Astrocyte (in vitro differentiated cells and primary cell): Measurements from ENCODE around the gene IL20RA. TPM values are rescaled to one million over a fixed set of nuclear protein-coding genes. Genes with fewer than 3 reads are reported as not detected.
A peak's percentile ranks its signal among the peaks of the same experiment; 100 is the strongest.

Experiments used
- DNase-seq: peaks from one replicate; pipeline ENCODE4 v3.0.0-alpha.2; 2010; ENCODE audit warnings: low read depth
- FAIRE-seq: peaks from 2 replicates; lab custom pipeline; 2011; peaks lifted over from hg19 to GRCh38; lab: Jason Lieb, UNC
- H2AFZ ChIP-seq: 2 replicates; pipeline ENCODE4 v1.6.0; 2012; ENCODE audit warnings: low read depth, low read length, inconsistent platforms
- H3K27ac ChIP-seq: 2 replicates; pipeline ENCODE4 v1.5.1; 2011; ENCODE audit warnings: low read depth, low read length, inconsistent platforms
- H3K27me3 ChIP-seq: 2 replicates; pipeline ENCODE4 v1.6.0; 2011; ENCODE audit warnings: low read length, inconsistent platforms; ENCODE audit not compliant: insufficient read depth
- H3K36me3 ChIP-seq: 2 replicates; pipeline ENCODE4 v1.5.1; 2011; ENCODE audit warnings: low read length, inconsistent platforms; ENCODE audit not compliant: insufficient read depth
- H3K4me1 ChIP-seq: 2 replicates; pipeline ENCODE4 v1.5.1; 2011; ENCODE audit warnings: low read length, inconsistent platforms; ENCODE audit not compliant: insufficient read depth
- H3K4me2 ChIP-seq: 2 replicates; pipeline ENCODE4 v1.6.0; 2012; ENCODE audit warnings: low read length, inconsistent platforms
- H3K4me3 ChIP-seq: 2 replicates; pipeline ENCODE4 v1.5.1; 2011; ENCODE audit warnings: low read depth, mild to moderate bottlenecking, low read length, inconsistent platforms; ENCODE audit not compliant: insufficient read depth
- H3K79me2 ChIP-seq: 2 replicates; pipeline ENCODE4 v1.6.0; 2012; ENCODE audit warnings: mild to moderate bottlenecking, low read length, inconsistent platforms; ENCODE audit not compliant: insufficient read depth
- H3K9ac ChIP-seq: 2 replicates; pipeline ENCODE4 v1.6.0; 2012; ENCODE audit warnings: mild to moderate bottlenecking, low read length, inconsistent platforms
- H3K9me3 ChIP-seq: 2 replicates; pipeline ENCODE4 v1.5.1; 2012; ENCODE audit warnings: low read depth, mild to moderate bottlenecking, low read length, inconsistent platforms; ENCODE audit not compliant: insufficient read depth
- H4K20me1 ChIP-seq: 2 replicates; pipeline ENCODE4 v1.6.0; 2012; ENCODE audit warnings: low read length, inconsistent platforms; ENCODE audit not compliant: insufficient read depth
- H3K27ac Mint-ChIP-seq: one replicate; pipeline ENCODE4 v1.8.0; 2021; ENCODE audit warnings: mild to moderate bottlenecking, mixed read lengths; ENCODE audit not compliant: unreplicated experiment
- H3K27me3 Mint-ChIP-seq: one replicate; pipeline ENCODE4 v1.8.0; 2021; ENCODE audit warnings: low read depth, mixed read lengths; ENCODE audit not compliant: unreplicated experiment
- H3K36me3 Mint-ChIP-seq: one replicate; pipeline ENCODE4 v1.8.0; 2021; ENCODE audit warnings: low read depth, mixed read lengths; ENCODE audit not compliant: unreplicated experiment
- H3K4me1 Mint-ChIP-seq: one replicate; pipeline ENCODE4 v1.8.0; 2021; ENCODE audit warnings: low read depth, mixed read lengths; ENCODE audit not compliant: unreplicated experiment
- H3K4me3 Mint-ChIP-seq: one replicate; pipeline ENCODE4 v1.8.0; 2021; ENCODE audit warnings: mild to moderate bottlenecking, moderate library complexity, mixed read lengths; ENCODE audit not compliant: unreplicated experiment
- H3K9me3 Mint-ChIP-seq: one replicate; pipeline ENCODE4 v1.8.0; 2021; ENCODE audit warnings: mild to moderate bottlenecking, mixed read lengths; ENCODE audit not compliant: unreplicated experiment
- CTCF ChIP-seq: IDR thresholded peaks from 2 replicates; pipeline ENCODE4 v1.5.1; 2011; ENCODE audit warnings: low read depth, mild to moderate bottlenecking, inconsistent platforms, low read length, moderate library complexity; ENCODE audit not compliant: insufficient read depth
- EZH2 ChIP-seq: IDR thresholded peaks from 2 replicates; pipeline ENCODE4 v1.6.1; 2012; ENCODE audit warnings: mild to moderate bottlenecking, low read length, inconsistent platforms; ENCODE audit not compliant: insufficient read depth
- total RNA-seq: library from RNA; stranded (reverse); gene quantifications from 2 replicates; pipeline ENCODE4 v1.2.1, GENCODE V29; 2021

The IL20RA gene
- total RNA-seq, 1 donor from 2014 or later: 0.07 TPM

- H3K36me3 ChIP-seq: no peaks in the 10 kb centered on the region
- H3K9me3 ChIP-seq: no peaks in the 10 kb centered on the region
- H3K27ac ChIP-seq: no peak overlapping the region
- Mint-ChIP-seq H3K36me3 (no peaks in the 10 kb centered on the region), H3K27ac (no peak overlapping the region), H3K4me1 (peaks cover 4% of the 10 kb centered on the region), H3K27me3 (no peaks in the 10 kb centered on the region), H3K4me3 (no peak overlapping the region), H3K9me3 (no peaks in the 10 kb centered on the region)
- H3K27me3 ChIP-seq: no peaks in the 10 kb centered on the region
- H3K79me2 ChIP-seq: no peaks in the 10 kb centered on the region
- no peak overlapping the region for H2AFZ ChIP-seq
- no peak overlapping the region for H3K4me3 ChIP-seq
- DNase-seq: peak; percentile 24
- no peaks in the 10 kb centered on the region for H4K20me1 ChIP-seq
- H3K4me1 ChIP-seq: peaks cover 7% of the 10 kb centered on the region
- TF ChIP-seq CTCF (no peak), EZH2 (no peak)
- no peak overlapping the region for H3K9ac ChIP-seq
- no peak overlapping the region for H3K4me2 ChIP-seq
- FAIRE-seq: peak; percentile 49
These were observed 11.5 kb upstream of the IL20RA start for GRCh38 chr6:137056121-137056880.

GRCh38 chr6:137051790-137052472 lies 7.2 kb upstream of the IL20RA start:
- no peak for TF ChIP-seq EZH2
- no peak for TF ChIP-seq CTCF
- FAIRE-seq: no peak
- peaks cover 18% of the 10 kb centered on the region for H3K27me3 Mint-ChIP-seq

GRCh38 chr6:137049095-137049494 lies 4.3 kb upstream of the IL20RA start:
- Histone ChIP-seq H3K4me2 (no peak overlapping the region), H2AFZ (no peak overlapping the region), H3K4me3 (no peak overlapping the region), H3K79me2 (no peaks in the 10 kb centered on the region), H4K20me1 (no peaks in the 10 kb centered on the region), H3K27ac (no peak overlapping the region), H3K4me1 (no peaks in the 10 kb centered on the region), H3K9me3 (no peaks in the 10 kb centered on the region), H3K36me3 (no peaks in the 10 kb centered on the region), H3K27me3 (peaks cover 10% of the 10 kb centered on the region), H3K9ac (no peak overlapping the region)
- DNase-seq (no peak), FAIRE-seq (no peak)
- Mint-ChIP-seq H3K36me3 (no peaks in the 10 kb centered on the region), H3K4me3 (no peak overlapping the region), H3K27me3 (peaks cover 27% of the 10 kb centered on the region), H3K9me3 (no peaks in the 10 kb centered on the region), H3K4me1 (no peaks in the 10 kb centered on the region), H3K27ac (no peak overlapping the region)
- TF ChIP-seq CTCF (no peak), EZH2 (no peak)

More at GRCh38 chr6:137051790-137052472, 7.2 kb upstream of the IL20RA start:
- Histone ChIP-seq H3K79me2 (no peaks in the 10 kb centered on the region), H3K4me1 (peaks cover 7% of the 10 kb centered on the region), H3K27ac (no peak overlapping the region), H3K9me3 (no peaks in the 10 kb centered on the region), H3K4me3 (no peak overlapping the region), H3K4me2 (no peak overlapping the region), H3K36me3 (no peaks in the 10 kb centered on the region), H3K27me3 (peaks cover 5% of the 10 kb centered on the region), H4K20me1 (no peaks in the 10 kb centered on the region), H2AFZ (no peak overlapping the region), H3K9ac (no peak overlapping the region)
- DNase-seq: no peak
- Mint-ChIP-seq H3K36me3 (no peaks in the 10 kb centered on the region), H3K27ac (no peak overlapping the region), H3K9me3 (no peaks in the 10 kb centered on the region), H3K4me1 (peaks cover 4% of the 10 kb centered on the region), H3K4me3 (no peak overlapping the region)
